ENCODE results near the gene RAPSN.
A peak's percentile ranks its signal among the peaks of the same experiment; 100 is the strongest.
"Not testable (repeated sequence)": the region's sequence is repeated elsewhere in the genome, so short reads cannot be mapped to it uniquely, and the experiment has no call there.

The RAPSN gene

GRCh38 chr11:47461876-47462275 lies 12.9 kb upstream of the RAPSN start:
- TF ChIP-seq POLR2A (IDR thresholded peaks at IDR 0.05; ENCODE audit: low read depth, low read length): no peak
- TF ChIP-seq POLR2AphosphoS5 (IDR thresholded peaks at IDR 0.05; ENCODE audit: low read depth, low read length): no peak
- no peak for TF ChIP-seq TAF1 (IDR thresholded peaks at IDR 0.05; ENCODE audit: borderline replicate concordance, low read depth, low read length)
- FAIRE-seq: no peak
- no peak for DNase-seq (ENCODE audit: insufficient read length)

DNA sequence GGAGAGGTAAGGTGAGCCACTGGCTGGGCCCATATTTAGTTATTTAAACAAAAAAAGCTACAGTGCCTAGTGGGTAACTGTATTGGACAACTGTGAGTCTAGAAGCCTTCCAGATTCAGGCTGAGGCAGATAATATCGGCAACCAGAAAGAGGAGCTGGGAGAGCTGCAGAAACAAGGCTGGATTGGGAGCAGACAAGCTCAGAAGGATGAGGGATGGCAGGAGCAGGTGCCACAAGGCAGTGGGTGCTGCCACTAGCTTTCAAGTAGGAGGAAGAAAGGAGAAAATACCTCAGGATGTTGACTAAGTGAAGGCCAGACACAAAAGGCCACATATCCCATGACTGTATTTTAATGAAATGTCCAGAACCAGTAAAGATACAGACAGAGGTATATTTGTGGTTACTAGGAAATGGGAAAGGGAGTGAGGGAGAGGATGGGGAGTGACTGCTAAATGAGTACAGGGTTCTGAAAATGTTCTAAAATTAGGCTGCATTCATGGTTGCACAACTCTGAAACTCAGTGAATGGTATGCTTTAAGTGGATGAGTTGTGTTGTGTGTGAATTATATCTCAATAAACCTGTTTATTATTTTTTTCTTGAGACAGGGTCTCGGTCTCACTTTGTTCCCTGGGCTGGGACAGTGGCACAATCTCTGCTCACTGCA lies 11.8 kb upstream of the RAPSN start:
- no peak for TF ChIP-seq TAF1 (IDR thresholded peaks at IDR 0.05; ENCODE audit: borderline replicate concordance, low read depth, low read length)
- TF ChIP-seq POLR2AphosphoS5 (IDR thresholded peaks at IDR 0.05; ENCODE audit: low read depth, low read length): no peak
- no peak for TF ChIP-seq POLR2A (IDR thresholded peaks at IDR 0.05; ENCODE audit: low read depth, low read length)
- DNase-seq (ENCODE audit: insufficient read length) (no peak), FAIRE-seq (no peak)

- DNase-seq (ENCODE audit: insufficient read length): not testable (repeated sequence)
- FAIRE-seq: peak; percentile 76
These were observed 5.3 kb upstream of the RAPSN start for GRCh38 chr11:47454258-47454671.

- DNase-seq (ENCODE audit: insufficient read length) (no peak), FAIRE-seq (no peak)
- TF ChIP-seq POLR2A (IDR thresholded peaks at IDR 0.05; ENCODE audit: low read depth, low read length) (no peak), POLR2AphosphoS5 (IDR thresholded peaks at IDR 0.05; ENCODE audit: low read depth, low read length) (no peak), TAF1 (IDR thresholded peaks at IDR 0.05; ENCODE audit: borderline replicate concordance, low read depth, low read length) (no peak)
These were observed 4.4 kb upstream of the RAPSN start for GRCh38 chr11:47453365-47453764.

GRCh38 chr11:47451990-47452389 lies 3.1 kb upstream of the RAPSN start:
- FAIRE-seq (no peak), DNase-seq (ENCODE audit: insufficient read length) (no peak)
- TF ChIP-seq POLR2A (IDR thresholded peaks at IDR 0.05; ENCODE audit: low read depth, low read length): no peak
- TF ChIP-seq POLR2AphosphoS5 (IDR thresholded peaks at IDR 0.05; ENCODE audit: low read depth, low read length): no peak
- no peak for TF ChIP-seq TAF1 (IDR thresholded peaks at IDR 0.05; ENCODE audit: borderline replicate concordance, low read depth, low read length)

DNA sequence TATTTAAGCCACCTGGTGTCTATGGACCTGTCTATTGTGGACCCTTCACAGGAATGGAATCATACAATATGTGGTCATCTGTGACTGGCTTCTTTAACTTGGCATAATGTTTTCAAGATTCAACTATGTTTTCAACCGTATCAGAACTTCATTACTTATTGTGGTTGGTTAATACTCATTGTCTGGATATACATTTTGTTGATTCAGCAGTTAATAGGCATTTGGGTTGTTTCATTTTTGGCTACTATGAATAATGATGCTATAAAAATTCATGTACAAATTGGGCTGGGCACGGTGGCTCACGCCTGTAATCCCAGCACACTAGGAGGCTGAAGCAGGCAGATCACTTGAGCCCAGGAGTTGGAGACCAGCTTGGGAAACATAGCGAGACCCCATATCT lies 2.5 kb upstream of the RAPSN start:
- DNase-seq (ENCODE audit: insufficient read length) (no peak), FAIRE-seq (no peak)
- TF ChIP-seq TAF1 (IDR thresholded peaks at IDR 0.05; ENCODE audit: borderline replicate concordance, low read depth, low read length) (no peak), POLR2AphosphoS5 (IDR thresholded peaks at IDR 0.05; ENCODE audit: low read depth, low read length) (no peak), POLR2A (IDR thresholded peaks at IDR 0.05; ENCODE audit: low read depth, low read length) (no peak)

GRCh38 chr11:47449541-47449940 lies 605 bp upstream of the RAPSN start:
- FAIRE-seq: no peak

GRCh38 chr11:47447906-47448305 lies 1.0 kb downstream of the RAPSN start:
- DNase-seq (ENCODE audit: insufficient read length): no peak
- FAIRE-seq: no peak
- TF ChIP-seq POLR2AphosphoS5 (IDR thresholded peaks at IDR 0.05; ENCODE audit: low read depth, low read length) (no peak), TAF1 (IDR thresholded peaks at IDR 0.05; ENCODE audit: borderline replicate concordance, low read depth, low read length) (no peak), POLR2A (IDR thresholded peaks at IDR 0.05; ENCODE audit: low read depth, low read length) (no peak)

More at GRCh38 chr11:47449541-47449940, 605 bp upstream of the RAPSN start:
- TF ChIP-seq TAF1 (IDR thresholded peaks at IDR 0.05; ENCODE audit: borderline replicate concordance, low read depth, low read length) (no peak), POLR2AphosphoS5 (IDR thresholded peaks at IDR 0.05; ENCODE audit: low read depth, low read length) (no peak), POLR2A (IDR thresholded peaks at IDR 0.05; ENCODE audit: low read depth, low read length) (no peak)
- no peak for DNase-seq (ENCODE audit: insufficient read length)

GRCh38 chr11:47446833-47447232 lies 2.1 kb downstream of the RAPSN start:
- no peak for TF ChIP-seq TAF1 (IDR thresholded peaks at IDR 0.05; ENCODE audit: borderline replicate concordance, low read depth, low read length)
- TF ChIP-seq POLR2AphosphoS5 (IDR thresholded peaks at IDR 0.05; ENCODE audit: low read depth, low read length): no peak
- TF ChIP-seq POLR2A (IDR thresholded peaks at IDR 0.05; ENCODE audit: low read depth, low read length): no peak
- FAIRE-seq: no peak
- DNase-seq (ENCODE audit: insufficient read length): no peak

DNA sequence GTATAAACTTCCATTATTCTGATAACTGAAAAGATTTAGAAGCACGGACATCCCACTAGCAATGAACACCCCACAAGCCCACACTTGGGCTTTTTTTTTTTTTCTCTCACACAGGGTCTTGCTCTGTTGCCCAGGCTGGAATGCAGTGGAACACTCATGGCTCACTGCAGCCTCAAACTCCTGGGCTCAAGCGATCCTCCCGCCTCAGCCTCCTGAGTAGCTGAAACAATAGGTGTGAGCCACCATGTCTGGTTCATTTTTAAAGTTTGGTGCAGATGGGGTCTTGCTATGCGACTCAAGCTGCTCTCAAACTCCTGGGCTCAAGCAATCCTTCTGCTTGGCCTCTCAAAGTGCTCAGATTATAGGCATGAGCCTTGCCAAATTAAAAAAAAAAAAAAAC lies 3.1 kb downstream of the RAPSN start:
- DNase-seq (ENCODE audit: insufficient read length) (no peak), FAIRE-seq (no peak)
- no peak for TF ChIP-seq POLR2AphosphoS5 (IDR thresholded peaks at IDR 0.05; ENCODE audit: low read depth, low read length)
- no peak for TF ChIP-seq POLR2A (IDR thresholded peaks at IDR 0.05; ENCODE audit: low read depth, low read length)
- no peak for TF ChIP-seq TAF1 (IDR thresholded peaks at IDR 0.05; ENCODE audit: borderline replicate concordance, low read depth, low read length)

- no peak for FAIRE-seq
- TF ChIP-seq POLR2AphosphoS5 (IDR thresholded peaks at IDR 0.05; ENCODE audit: low read depth, low read length) (no peak), POLR2A (IDR thresholded peaks at IDR 0.05; ENCODE audit: low read depth, low read length) (no peak), TAF1 (IDR thresholded peaks at IDR 0.05; ENCODE audit: borderline replicate concordance, low read depth, low read length) (no peak)
- no peak for DNase-seq (ENCODE audit: insufficient read length)
These were observed 5.1 kb downstream of the RAPSN start for GRCh38 chr11:47443817-47444216.

GRCh38 chr11:47443028-47443700 lies 5.8 kb downstream of the RAPSN start:
- FAIRE-seq (no peak), DNase-seq (ENCODE audit: insufficient read length) (no peak)
- no peak for TF ChIP-seq POLR2A (IDR thresholded peaks at IDR 0.05; ENCODE audit: low read depth, low read length)
- TF ChIP-seq TAF1 (IDR thresholded peaks at IDR 0.05; ENCODE audit: borderline replicate concordance, low read depth, low read length): no peak
- TF ChIP-seq POLR2AphosphoS5 (IDR thresholded peaks at IDR 0.05; ENCODE audit: low read depth, low read length): no peak
